H1 (cell line): ENCODE data around the gene RNU7-1. TPM values are rescaled to one million over a fixed set of nuclear protein-coding genes. Genes with fewer than 3 reads are reported as not detected.

Source experiments
- CEBPB ChIP-seq: IDR thresholded peaks from 2 replicates; pipeline ENCODE4 v1.6.1; 2012; ENCODE audit warnings: low read depth, low read length
- CHD2 ChIP-seq: IDR thresholded peaks from 2 replicates; pipeline ENCODE4 v1.6.1; 2012; ENCODE audit warnings: low read length, improper control_type of control experiment
- GABPA ChIP-seq: IDR thresholded peaks from 2 replicates; pipeline ENCODE4 v1.6.1; 2011; ENCODE audit warnings: mild to moderate bottlenecking, low read length, moderate library complexity, borderline replicate concordance; ENCODE audit not compliant: insufficient read depth
- GTF2F1 ChIP-seq: IDR thresholded peaks from 2 replicates; pipeline ENCODE4 v1.6.1; 2012; ENCODE audit warnings: low read depth, low read length, improper control_type of control experiment, borderline replicate concordance
- HDAC6 ChIP-seq: IDR thresholded peaks from one replicate; pipeline ENCODE4 v1.7.1; 2012; ENCODE audit warnings: low read depth, mild to moderate bottlenecking, inconsistent platforms, low read length, moderate library complexity
- KDM4A ChIP-seq: IDR thresholded peaks from one replicate; pipeline ENCODE4 v1.7.1; 2012; ENCODE audit warnings: low read depth, mild to moderate bottlenecking, moderate library complexity, low read length, inconsistent platforms; ENCODE audit not compliant: severe bottlenecking
- POLR2AphosphoS5 ChIP-seq: IDR thresholded peaks from 2 replicates; pipeline ENCODE4 v1.6.1; 2011; ENCODE audit warnings: low read depth, low read length
- RXRA ChIP-seq: IDR thresholded peaks from 2 replicates; pipeline ENCODE4 v1.6.1; 2011; ENCODE audit warnings: low read depth, mild to moderate bottlenecking, low read length, moderate library complexity; ENCODE audit not compliant: insufficient read depth
- SUZ12 ChIP-seq: fragments of 200-600 bp; sonication (generic); IDR thresholded peaks from 2 replicates; pipeline ENCODE4 v1.6.1; 2012; ENCODE audit warnings: mild to moderate bottlenecking, inconsistent platforms, low read length, moderate library complexity, mixed read lengths
- polyA plus RNA-seq, 7 experiments: library from polyadenylated mRNA; depleted of rRNA in 3 of 7; stranded (reverse) in 5 of 7; unstranded in 2 of 7; fragments of >200 nt in 5 of 7; fragments of 200-250 nt in 2 of 7; gene quantifications; 1 replicate in 5 of 7; 2 replicates in 1 of 7; 4 replicates in 1 of 7; pipeline versions ENCODE4 v1.2.1 to v1.2.3, GENCODE V29; 2011 to 2013; ENCODE audit warnings: missing spikeins in 2 of 7, mixed read lengths in 2 of 7
- total RNA-seq: library from RNA; stranded (reverse); fragmentation: NEBNext Ultra II Directional; extraction: Animal tissue kit (Norgen Biotek cat#: 25700); gene quantifications from 2 replicates; pipeline ENCODE4 v1.2.1, GENCODE V29; 2021
- TF ChIP-seq, protein P1 (sequence below), 3 experiments: IDR thresholded peaks; 1 replicate in 2 of 3; 2 replicates in 1 of 3; pipeline versions ENCODE4 v1.5.1 to v1.6.1; 2011; ENCODE audit warnings: low read length in 3 of 3, mild to moderate bottlenecking in 3 of 3, inconsistent platforms in 2 of 3, low read depth in 1 of 3, moderate library complexity in 1 of 3; ENCODE audit not compliant: insufficient read depth in 1 of 3; ENCODE audit errors: control extremely low read depth in 1 of 3
- TF ChIP-seq, protein P2 (sequence below): IDR thresholded peaks from 2 replicates; pipeline ENCODE4 v1.6.1; 2011; ENCODE audit warnings: low read length, improper control_type of control experiment

Gene RNU7-1
- total and polyA plus RNA-seq, 2 of the 8 experiments (the other 6 are each of a cell fraction or from before 2014, with no cell fraction given): not detected

DNA sequence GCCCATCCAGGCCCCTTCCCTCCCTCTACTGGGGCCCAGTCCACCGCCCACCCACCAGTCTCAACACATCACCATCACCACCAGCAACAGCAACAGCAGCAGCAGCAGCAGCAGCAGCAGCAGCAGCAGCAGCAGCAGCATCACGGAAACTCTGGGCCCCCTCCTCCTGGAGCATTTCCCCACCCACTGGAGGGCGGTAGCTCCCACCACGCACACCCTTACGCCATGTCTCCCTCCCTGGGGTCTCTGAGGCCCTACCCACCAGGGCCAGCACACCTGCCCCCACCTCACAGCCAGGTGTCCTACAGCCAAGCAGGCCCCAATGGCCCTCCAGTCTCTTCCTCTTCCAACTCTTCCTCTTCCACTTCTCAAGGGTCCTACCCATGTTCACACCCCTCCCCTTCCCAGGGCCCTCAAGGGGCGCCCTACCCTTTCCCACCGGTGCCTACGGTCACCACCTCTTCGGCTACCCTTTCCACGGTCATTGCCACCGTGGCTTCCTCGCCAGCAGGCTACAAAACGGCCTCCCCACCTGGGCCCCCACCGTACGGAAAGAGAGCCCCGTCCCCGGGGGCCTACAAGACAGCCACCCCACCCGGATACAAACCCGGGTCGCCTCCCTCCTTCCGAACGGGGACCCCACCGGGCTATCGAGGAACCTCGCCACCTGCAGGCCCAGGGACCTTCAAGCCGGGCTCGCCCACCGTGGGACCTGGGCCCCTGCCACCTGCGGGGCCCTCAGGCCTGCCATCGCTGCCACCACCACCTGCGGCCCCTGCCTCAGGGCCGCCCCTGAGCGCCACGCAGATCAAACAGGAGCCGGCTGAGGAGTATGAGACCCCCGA is 6.8 kb upstream of the RNU7-1 start (continued):
- TF ChIP-seq, protein P1, sequence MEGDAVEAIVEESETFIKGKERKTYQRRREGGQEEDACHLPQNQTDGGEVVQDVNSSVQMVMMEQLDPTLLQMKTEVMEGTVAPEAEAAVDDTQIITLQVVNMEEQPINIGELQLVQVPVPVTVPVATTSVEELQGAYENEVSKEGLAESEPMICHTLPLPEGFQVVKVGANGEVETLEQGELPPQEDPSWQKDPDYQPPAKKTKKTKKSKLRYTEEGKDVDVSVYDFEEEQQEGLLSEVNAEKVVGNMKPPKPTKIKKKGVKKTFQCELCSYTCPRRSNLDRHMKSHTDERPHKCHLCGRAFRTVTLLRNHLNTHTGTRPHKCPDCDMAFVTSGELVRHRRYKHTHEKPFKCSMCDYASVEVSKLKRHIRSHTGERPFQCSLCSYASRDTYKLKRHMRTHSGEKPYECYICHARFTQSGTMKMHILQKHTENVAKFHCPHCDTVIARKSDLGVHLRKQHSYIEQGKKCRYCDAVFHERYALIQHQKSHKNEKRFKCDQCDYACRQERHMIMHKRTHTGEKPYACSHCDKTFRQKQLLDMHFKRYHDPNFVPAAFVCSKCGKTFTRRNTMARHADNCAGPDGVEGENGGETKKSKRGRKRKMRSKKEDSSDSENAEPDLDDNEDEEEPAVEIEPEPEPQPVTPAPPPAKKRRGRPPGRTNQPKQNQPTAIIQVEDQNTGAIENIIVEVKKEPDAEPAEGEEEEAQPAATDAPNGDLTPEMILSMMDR (IDR thresholded peaks at IDR 0.05; ENCODE audit: control extremely low read depth in 1 of 3, insufficient read depth in 1 of 3, low read depth in 1 of 3, low read length in 3 of 3): peak in 1 of 3 experiments; percentile 5; a peak in 1 of 4 replicates
- TF ChIP-seq HDAC6 (no peak), GABPA (no peak), CHD2 (no peak), CEBPB (no peak), KDM4A (no peak), RXRA (no peak), GTF2F1 (no peak), SUZ12 (no peak), POLR2AphosphoS5 (0 out of 2 replicates have a peak, but pooled peaks have one; percentile 27)
- TF ChIP-seq, protein P2, sequence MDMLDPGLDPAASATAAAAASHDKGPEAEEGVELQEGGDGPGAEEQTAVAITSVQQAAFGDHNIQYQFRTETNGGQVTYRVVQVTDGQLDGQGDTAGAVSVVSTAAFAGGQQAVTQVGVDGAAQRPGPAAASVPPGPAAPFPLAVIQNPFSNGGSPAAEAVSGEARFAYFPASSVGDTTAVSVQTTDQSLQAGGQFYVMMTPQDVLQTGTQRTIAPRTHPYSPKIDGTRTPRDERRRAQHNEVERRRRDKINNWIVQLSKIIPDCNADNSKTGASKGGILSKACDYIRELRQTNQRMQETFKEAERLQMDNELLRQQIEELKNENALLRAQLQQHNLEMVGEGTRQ: 0 out of 2 replicates have a peak, but pooled peaks have one; percentile 9
